ENCODE measurements around the gene TBX21. TPM values are rescaled to one million over a fixed set of nuclear protein-coding genes. Genes with fewer than 3 reads are reported as not detected.

TBX21 gene
- total and polyA plus RNA-seq, 9 of the 15 experiments (the other 6 are each of a cell fraction or from before 2014, with no cell fraction given) = 0.07 TPM; not detected in 8

- TF ChIP-seq TBP (optimal IDR thresholded peaks at IDR 0.05; ENCODE audit: low read depth, low read length) = no peak
- peak; percentile 55 for TF ChIP-seq MEIS2 (IDR thresholded peaks at IDR 0.05; ENCODE audit: partially characterized antibody)
- no peak for TF ChIP-seq TFAM (CRISPR knock-in tag; conservative IDR thresholded peaks at IDR 0.05)
- TF ChIP-seq NFRKB (IDR thresholded peaks at IDR 0.05; ENCODE audit: low read depth) = no peak
- TF ChIP-seq LEF1 (IDR thresholded peaks at IDR 0.05) = peak; percentile 63; the same call in 1 of the 2 replicates
- TF ChIP-seq, protein P1, sequence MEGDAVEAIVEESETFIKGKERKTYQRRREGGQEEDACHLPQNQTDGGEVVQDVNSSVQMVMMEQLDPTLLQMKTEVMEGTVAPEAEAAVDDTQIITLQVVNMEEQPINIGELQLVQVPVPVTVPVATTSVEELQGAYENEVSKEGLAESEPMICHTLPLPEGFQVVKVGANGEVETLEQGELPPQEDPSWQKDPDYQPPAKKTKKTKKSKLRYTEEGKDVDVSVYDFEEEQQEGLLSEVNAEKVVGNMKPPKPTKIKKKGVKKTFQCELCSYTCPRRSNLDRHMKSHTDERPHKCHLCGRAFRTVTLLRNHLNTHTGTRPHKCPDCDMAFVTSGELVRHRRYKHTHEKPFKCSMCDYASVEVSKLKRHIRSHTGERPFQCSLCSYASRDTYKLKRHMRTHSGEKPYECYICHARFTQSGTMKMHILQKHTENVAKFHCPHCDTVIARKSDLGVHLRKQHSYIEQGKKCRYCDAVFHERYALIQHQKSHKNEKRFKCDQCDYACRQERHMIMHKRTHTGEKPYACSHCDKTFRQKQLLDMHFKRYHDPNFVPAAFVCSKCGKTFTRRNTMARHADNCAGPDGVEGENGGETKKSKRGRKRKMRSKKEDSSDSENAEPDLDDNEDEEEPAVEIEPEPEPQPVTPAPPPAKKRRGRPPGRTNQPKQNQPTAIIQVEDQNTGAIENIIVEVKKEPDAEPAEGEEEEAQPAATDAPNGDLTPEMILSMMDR (IDR thresholded peaks at IDR 0.05 in 2 of 3, conservative IDR thresholded peaks at IDR 0.05 in 1 of 3; ENCODE audit: insufficient read depth in 2 of 3, low read depth in 1 of 3, low read length in 3 of 3) = peak; percentile 48 to 58 (median 49); a peak in 5 of 6 replicates
- TF ChIP-seq L3MBTL2 (IDR thresholded peaks at IDR 0.05) = 0 out of 2 replicates have a peak, but pooled peaks have one; percentile 16
- TF ChIP-seq TEAD2 (tag; IDR thresholded peaks at IDR 0.05) = peak; percentile 52; the same call in 1 of the 2 replicates
- no peak for TF ChIP-seq DACH1 (IDR thresholded peaks at IDR 0.05; ENCODE audit: partially characterized antibody)
- no peak for TF ChIP-seq ARID1B (IDR thresholded peaks at IDR 0.05)
- TF ChIP-seq, protein P2, sequence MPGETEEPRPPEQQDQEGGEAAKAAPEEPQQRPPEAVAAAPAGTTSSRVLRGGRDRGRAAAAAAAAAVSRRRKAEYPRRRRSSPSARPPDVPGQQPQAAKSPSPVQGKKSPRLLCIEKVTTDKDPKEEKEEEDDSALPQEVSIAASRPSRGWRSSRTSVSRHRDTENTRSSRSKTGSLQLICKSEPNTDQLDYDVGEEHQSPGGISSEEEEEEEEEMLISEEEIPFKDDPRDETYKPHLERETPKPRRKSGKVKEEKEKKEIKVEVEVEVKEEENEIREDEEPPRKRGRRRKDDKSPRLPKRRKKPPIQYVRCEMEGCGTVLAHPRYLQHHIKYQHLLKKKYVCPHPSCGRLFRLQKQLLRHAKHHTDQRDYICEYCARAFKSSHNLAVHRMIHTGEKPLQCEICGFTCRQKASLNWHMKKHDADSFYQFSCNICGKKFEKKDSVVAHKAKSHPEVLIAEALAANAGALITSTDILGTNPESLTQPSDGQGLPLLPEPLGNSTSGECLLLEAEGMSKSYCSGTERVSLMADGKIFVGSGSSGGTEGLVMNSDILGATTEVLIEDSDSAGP (CRISPR knock-in tag; IDR thresholded peaks at IDR 0.05) = no peak
- TF ChIP-seq PBX2 (CRISPR knock-in tag; IDR thresholded peaks at IDR 0.05; ENCODE audit: low read depth) = no peak
- 0 out of 2 replicates have a peak, but pooled peaks have one; percentile 10 for TF ChIP-seq PBX2 (tag; conservative IDR thresholded peaks at IDR 0.05; ENCODE audit: low read depth)
- TF ChIP-seq SMC3 (conservative IDR thresholded peaks at IDR 0.05; ENCODE audit: insufficient read depth, low read depth, low read length) = 0 out of 2 replicates have a peak, but pooled peaks have one; percentile 16
- no peak for TF ChIP-seq MED1 (CRISPR knock-in tag; IDR thresholded peaks at IDR 0.05; ENCODE audit: borderline replicate concordance)
These were observed 12.0 kb downstream of the TBX21 start (continued) for GRCh38 chr17:47745037-47745380.

All from K562 (cell line).